ENCODE measurements around the gene RRP7A.

GRCh38 chr22:42461511-42461910 lies 58.1 kb downstream of the RRP7A start:
- TF ChIP-seq, protein P1, sequence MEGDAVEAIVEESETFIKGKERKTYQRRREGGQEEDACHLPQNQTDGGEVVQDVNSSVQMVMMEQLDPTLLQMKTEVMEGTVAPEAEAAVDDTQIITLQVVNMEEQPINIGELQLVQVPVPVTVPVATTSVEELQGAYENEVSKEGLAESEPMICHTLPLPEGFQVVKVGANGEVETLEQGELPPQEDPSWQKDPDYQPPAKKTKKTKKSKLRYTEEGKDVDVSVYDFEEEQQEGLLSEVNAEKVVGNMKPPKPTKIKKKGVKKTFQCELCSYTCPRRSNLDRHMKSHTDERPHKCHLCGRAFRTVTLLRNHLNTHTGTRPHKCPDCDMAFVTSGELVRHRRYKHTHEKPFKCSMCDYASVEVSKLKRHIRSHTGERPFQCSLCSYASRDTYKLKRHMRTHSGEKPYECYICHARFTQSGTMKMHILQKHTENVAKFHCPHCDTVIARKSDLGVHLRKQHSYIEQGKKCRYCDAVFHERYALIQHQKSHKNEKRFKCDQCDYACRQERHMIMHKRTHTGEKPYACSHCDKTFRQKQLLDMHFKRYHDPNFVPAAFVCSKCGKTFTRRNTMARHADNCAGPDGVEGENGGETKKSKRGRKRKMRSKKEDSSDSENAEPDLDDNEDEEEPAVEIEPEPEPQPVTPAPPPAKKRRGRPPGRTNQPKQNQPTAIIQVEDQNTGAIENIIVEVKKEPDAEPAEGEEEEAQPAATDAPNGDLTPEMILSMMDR (IDR thresholded peaks at IDR 0.05), result no peak
- TF ChIP-seq POLR2A (IDR thresholded peaks at IDR 0.05), result no peak
